CD4-positive, alpha-beta T cell treated with Interleukin-15 for 4 hours (primary cell): ENCODE data around the gene TFDP2.
"Not testable (repeated sequence)": the region's sequence is repeated elsewhere in the genome, so short reads cannot be mapped to it uniquely, and the experiment has no call there.

ENCODE experiments used
- DNase-seq: peaks from one replicate; pipeline ENCODE4 v3.0.0-alpha.2; 2020; ENCODE audit warnings: low spot score

Gene TFDP2

DNA sequence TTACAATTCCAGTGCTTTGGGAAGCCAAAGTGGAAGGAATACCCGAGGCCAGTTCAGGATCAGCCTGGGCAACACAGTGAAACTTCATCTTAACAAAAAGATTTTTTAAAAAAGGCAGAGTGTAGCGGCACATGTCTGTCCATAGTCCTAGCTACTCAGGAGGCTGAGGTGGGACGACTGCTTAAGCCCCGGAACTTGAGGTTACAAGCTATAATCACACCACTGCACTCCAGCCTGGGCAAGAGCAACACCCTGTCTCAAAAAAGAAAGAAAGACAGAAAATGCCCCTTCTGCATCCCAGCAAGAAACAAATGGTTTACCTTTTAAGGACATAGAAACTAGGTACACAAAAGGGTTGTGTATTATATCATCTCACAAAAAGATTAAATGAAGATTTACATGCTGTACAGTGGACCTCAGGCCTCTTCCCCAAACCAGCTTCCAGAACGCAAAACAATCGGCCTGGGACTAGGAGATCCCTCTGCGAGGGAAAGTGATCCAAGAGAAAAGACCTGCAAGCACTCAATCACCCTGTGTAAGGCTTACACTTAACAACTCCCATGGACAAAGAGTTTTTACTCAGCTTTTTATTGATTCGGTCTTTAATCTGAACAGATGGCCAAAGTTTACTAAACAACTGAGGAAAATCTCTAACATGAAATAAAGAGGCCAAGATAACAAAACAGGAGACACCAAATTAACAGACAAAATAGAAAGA is 21.2 kb downstream of the TFDP2 start:
- DNase-seq: no peak

DNA sequence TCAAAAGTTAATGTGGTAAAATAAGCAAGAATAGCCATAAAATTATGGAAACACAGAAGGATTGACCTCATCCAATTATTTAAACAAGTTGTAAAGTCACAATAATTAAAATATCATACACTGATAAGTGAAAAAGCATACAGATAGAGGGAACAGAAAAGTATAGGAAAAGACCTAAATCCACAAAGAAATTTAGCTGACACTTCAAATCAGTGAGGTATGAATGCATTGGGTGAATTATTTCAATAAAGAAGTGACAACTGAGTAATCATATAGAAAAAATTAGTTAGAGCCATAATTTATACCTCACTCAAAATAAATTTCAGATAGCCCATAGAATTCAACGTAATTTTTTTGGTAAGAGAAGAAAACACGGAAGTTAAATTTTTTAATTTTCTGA is 25.1 kb downstream of the TFDP2 start:
- DNase-seq: no peak

DNA sequence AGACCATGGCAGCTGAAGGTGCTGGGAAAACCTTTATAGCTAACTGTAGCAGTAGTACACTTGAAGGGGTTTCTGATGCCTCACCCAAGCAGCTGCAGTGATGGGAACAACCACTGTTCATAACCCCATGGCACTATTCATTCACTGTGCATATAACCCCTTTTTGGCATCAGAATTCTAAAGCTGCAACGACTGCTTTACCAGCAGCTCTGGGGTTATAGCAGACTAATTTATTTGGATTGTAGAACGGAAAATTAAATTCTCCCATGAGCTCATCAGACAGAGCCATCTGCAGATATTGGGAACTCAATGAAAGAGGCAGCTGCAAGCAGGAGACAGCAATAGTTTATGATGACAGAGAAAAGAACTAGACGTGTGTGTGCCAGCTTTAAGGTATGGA is 28.6 kb downstream of the TFDP2 start:
- no peak for DNase-seq

DNA sequence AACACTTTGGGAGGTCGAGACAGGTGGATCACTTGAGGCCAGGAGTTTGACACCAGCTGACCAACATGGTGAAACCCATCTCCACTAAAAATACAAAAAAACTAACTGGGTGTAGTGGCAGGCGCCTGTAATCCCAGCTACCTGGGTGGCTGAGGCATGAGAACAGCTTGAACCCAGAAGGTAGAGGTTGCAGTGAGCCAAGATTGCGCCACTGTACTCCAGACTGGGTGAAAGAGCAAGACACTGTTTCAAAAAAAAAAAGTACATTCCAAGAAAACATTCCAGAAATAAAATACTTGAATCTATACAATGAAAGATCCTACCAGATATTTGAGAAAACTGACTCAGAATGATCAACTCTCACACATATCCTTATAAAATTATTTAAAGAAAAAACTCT is 30.4 kb downstream of the TFDP2 start:
- no peak for DNase-seq

DNA sequence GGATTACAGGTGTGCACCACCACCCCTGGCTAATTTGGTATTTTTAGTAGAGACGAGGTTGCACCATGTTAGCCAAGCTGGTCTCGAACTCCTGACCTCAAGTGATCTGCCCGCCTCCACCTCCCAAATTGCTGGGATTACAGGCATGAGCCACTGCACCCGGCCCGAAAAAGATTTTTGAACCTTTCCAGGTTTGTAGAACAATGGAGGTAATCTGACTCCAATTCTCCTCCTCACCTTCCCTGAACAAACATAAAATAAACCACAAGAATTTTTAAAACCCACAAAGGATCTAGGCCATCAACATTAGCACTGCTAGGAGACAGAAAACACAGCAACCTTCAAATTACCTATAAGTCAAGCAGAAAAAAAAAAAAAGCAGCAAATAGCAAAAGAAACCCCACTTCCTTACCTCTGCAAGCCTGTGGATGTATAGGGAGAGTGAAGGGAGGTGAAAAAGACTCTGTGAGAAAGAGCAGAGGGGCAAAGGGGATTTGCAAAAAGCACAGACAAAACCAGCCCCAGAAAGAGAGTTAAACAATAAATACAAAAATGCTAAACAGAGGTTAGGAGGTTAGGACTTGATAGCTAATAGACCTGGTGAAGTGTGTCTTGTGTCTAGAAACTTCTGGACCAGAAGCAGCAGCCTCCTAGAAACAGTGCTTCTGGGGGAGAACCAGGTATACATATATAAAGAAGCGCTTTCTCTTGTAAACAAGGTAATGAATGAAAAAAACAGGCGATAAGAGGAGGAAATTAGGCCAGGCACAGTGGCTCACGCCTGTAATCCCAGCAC is 32.1 kb downstream of the TFDP2 start:
- no peak for DNase-seq

DNA sequence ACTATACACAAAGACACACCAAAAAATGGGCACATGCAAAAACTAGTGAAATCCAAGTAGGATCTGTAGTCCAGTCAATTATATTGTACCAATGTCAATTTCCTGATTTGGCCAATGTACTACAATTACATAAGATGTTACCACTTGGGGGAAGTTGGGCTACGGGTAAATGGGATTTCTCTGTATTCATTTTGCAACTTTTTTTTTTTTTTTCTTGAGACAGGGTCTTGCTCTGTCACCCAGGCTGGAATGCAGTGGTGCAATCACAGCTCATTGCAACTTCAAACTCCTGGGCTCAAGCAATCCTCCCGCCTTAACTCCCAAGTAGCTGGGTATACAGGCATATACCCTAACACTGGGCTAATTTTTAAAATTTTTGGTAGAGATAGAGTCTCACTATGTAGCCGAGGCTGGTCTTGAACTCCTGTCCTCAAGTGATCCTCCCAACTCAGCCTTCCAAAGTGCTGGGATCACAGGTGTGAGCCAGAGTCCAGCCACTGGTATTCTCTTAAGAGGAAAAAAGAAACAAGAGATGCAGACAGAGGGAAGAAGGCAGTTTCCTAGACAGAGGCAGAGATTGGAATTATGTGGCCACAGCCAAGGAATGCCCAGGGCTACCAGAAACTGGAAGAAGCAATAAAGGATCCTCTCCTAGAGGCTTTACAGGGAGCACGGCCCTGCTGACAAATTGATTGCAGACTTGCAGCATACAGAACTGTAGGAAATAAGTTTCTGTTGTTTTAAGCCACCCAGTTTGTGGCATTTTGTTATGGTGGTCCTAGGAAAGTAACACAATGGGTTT is 33.3 kb downstream of the TFDP2 start:
- DNase-seq: no peak

DNA sequence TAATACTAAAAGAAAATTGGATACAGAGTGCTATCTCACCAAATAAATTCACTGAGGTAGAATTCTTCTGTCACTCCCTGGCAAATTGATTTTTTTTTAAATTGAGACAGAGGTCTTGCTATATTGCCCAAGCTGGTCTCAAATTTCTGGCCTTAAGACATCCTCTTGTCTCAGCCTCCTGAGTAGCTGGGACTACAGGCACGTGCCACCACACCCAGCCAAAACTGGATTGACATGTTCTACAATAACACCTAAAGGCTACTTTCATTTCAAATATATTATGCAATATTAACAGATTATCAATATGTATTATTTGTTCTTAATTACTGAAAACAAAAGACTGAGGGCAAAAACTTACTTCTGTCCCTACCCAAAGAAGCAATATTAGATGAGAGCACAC is 36.7 kb downstream of the TFDP2 start:
- DNase-seq: no peak

DNA sequence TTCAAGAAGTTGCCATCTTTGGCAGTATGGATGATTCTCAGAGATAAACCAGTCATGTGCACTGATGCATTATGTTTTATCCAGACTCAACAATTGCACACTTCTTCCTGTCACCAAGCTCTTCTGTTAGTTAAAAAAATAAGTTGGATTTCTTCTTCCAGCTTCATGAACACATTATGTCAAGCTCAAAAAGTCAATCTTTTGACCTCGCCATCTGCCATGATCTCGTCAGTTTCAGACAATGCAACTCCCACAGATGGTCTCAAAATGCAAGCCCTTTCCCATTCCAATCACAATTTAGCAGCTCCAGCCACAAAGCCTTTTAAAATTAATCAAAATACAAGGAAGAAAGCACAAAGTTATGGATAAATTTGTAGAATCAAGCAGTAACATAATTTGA is 42.8 kb downstream of the TFDP2 start:
- no peak for DNase-seq

DNA sequence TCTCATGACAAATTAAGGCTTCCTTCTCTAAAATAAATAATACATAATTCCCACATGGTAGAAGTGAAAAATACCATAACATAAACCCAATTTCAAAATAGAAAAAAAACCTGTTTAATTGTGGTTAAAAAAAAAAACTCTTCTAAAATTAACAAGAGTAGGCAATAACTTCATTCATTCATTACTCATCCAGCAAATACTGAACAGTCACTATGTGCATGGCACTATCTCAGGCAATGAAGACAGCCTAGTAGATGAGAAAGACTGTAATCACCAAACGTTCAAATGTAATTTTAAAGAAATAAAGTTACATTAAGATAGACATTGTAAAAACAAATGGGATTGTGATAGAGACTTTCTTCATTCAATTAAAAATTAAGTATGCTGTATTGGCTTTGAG is 43.4 kb downstream of the TFDP2 start:
- DNase-seq: no peak

DNA sequence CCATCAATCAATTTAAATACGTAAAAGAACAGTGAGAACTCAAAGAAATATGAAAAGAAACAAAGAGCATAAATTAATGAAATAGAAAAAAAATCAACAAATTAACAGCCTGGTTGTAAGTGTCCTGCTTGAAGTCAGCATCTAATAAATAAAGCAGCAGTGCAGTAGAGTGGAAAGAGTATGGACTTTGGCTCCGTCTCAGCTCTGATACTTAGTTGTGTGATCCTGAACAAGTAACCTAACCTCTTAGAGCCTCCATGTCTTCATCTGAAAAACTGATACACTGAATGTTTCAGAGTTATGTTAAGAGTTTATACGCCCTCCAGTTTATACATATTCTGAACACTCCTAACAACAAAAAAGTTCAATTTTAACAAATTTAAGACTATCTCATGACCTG is 44.6 kb downstream of the TFDP2 start:
- no peak for DNase-seq

DNA sequence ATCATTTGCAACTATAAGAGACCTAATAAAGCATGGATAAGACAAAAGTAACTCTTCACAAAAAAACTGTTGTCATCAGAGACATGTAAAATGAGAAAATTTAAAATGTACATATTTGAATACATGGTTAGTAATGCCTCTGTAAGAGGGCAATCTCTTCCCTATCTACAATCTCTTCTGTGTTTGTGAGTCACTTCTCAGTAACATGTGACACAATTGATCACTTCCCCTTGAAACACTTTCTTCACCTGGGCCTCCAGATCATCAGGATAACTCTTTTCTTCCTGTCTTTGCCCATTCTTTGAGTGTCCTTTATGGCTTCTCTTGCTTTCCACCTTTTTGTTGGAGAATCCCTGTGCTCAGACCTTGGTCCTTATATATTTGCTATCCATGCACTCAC is 50.4 kb downstream of the TFDP2 start:
- no peak for DNase-seq

DNA sequence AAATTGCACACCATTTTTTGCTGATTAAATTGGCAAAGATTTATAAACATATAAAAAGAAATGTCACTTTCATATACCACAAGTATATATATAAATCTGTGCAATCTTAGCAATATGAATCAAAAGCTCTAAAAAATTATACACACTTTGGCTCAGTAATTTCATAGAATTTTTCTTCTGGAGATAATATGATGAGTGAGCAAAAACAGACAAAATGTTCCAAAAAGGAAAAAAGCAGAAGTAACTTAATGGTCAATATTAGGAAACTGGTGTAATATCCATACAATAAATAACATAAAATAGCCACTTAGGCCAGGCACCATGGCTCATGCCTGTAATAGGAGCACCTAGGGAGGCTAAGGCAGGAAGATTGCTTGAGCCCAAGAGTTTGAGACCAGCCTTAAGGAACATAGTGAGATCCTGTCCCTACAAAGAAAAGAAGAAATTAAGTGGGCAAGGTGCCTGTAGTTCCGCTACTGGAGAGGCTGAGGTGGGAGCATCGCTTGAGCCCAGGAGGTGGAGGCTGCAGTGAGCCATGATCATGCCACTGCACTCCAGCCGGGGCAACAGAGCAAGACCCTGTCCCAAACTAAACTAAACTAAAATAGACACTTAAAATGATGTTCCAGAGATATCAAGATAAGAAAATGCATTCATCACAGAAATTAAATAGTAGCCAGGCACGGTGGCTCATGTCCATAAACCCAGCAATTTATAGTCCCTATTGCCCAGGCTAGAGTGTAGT is 52.1 kb downstream of the TFDP2 start:
- no peak for DNase-seq

DNA sequence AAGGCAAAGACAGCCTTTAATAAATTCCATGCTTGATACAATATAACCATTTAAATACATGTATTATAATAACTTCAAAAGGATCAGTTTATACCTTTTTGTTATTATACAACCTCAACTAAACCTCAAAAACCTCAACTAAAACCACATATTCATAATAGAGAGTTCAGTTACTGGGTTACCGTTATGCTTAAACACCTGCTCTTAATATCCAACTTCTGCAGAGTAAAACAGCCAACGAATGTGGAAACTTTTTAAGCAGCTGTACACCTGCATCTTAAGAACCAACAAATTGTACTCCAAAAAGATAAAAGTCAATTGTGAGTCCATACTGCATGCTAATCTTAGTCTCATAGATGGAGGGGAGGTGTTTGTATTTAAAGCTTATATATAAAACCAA is 53.5 kb downstream of the TFDP2 start:
- no peak for DNase-seq

DNA sequence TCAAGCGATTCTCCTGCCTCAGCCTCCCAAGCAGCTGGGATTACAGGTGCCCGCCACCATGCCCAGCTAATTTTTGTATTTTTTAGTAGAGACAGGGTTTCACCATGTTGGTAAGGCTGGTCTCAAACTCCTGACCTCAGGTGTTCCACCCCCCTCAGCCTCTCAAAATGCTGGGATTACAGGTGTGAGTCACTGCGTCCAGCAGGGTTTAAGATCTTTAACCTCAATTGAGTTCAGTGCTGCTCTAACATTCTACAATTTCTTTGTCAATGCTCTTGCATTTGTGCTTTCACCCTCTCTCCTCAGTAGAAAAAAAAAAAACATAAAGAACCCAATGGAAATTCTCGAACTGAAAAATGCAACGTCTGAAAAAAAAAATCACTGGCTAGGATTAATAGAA is 60.4 kb downstream of the TFDP2 start:
- DNase-seq: not testable (repeated sequence)

DNA sequence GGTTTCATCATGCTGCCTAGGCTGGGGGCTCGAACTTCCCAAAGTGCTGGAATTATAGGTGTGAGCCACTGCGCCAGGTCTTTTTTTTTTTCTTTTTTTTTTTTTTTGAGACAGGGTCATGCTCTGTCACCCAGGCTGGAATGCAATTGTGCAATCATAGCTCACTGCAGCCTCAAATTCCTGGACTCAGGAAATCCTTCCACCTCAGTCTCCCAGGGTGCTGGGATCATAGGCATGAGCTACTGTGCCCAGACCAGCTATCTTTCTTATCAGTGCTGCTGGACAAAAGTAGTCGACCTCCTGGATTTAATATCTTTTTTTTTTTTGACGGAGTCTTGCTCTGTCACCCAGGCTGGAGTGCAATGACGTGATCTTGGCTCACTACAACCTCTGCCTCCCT is 60.8 kb downstream of the TFDP2 start:
- DNase-seq: no peak

DNA sequence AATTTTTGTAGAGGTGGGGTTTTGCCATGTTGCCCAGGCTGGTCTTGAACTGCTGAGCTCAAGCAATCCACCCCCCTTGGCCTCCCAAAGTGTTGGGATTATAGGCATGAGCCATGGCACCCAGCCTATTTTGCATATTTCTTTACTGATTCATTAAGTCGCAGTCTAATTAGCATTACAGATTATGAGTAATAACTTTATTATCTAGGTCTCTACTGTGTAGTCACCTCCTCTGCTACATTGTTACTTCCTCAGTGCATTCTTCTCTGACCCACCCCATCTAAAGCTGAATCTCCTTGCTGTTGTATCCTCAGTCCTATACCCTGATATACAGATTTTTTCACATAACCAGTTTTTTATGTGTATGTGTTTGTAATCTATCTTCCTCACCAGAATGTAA is 61.7 kb downstream of the TFDP2 start:
- DNase-seq: no peak

DNA sequence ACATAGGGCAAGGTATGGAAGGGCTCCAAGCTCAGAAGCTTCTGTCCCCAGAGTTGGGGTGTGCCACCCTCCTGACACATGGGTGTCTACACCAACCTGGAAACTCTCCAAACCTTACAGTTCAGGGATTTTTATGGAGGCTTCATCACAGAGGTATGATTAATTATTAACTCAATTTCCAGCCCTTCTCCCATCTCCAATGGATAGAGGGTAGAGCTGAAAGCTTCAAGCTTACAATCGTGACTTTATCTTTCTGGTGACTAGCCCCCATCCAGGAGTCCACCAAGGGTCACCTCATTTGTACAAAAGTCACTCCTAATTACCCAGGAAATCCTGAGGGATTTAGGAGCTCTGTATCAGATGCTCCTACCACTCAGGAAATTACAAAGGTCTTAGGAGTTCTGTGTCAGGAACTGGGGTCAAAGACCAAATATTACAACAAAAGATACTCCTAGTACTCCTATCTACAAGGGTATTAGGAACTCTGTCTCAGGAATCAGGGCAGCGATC is 62.7 kb downstream of the TFDP2 start:
- DNase-seq: no peak

DNA sequence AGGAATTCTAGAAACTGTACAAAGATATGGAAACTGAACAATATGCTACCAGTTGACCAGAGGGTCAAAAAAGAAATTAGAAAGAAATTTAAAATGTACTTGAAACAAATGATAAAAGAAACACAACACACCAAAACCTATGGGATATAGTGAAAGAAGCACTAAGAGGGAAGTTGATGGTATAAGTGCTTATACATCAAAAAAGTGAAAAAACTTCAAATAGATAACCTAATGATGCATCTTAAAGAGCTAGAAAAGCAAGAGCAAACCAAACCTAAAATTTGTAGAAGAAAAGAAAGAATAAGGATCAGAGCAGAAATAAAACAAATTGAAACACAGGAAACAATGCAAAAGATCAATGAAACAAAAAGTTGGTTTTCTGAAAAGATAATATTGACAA is 68.2 kb downstream of the TFDP2 start:
- DNase-seq: no peak

DNA sequence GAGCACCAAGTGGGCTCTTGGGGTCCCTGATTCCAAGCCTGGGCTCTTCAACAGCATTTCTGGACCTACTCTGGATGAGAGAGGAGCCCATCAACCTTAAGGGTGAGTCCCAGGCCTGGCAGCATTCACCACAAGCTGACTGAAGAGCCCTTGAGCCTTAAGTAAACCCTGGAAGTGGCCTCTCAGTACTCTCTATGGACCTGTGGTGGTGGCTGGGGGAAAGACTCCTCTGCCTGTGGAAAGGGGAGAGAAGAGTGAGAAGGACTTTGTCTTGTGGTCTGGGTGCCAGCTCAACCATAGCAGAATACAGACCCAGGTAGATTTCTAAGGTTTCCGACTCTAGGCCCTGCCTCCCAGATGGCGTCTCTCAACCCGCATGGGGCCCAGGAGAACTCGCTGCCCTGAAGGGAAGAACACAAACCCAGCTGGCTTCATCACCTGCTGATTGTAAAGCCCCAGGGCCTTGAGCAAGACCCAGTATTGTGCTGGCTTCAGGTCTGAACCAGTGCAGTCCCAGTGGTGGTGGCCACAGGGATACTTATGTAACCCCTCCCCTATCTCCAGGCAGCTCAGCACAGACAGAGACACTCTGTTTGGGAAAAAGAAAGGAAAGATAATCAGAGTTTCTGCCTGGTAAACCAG is 71.4 kb downstream of the TFDP2 start:
- DNase-seq: no peak

DNA sequence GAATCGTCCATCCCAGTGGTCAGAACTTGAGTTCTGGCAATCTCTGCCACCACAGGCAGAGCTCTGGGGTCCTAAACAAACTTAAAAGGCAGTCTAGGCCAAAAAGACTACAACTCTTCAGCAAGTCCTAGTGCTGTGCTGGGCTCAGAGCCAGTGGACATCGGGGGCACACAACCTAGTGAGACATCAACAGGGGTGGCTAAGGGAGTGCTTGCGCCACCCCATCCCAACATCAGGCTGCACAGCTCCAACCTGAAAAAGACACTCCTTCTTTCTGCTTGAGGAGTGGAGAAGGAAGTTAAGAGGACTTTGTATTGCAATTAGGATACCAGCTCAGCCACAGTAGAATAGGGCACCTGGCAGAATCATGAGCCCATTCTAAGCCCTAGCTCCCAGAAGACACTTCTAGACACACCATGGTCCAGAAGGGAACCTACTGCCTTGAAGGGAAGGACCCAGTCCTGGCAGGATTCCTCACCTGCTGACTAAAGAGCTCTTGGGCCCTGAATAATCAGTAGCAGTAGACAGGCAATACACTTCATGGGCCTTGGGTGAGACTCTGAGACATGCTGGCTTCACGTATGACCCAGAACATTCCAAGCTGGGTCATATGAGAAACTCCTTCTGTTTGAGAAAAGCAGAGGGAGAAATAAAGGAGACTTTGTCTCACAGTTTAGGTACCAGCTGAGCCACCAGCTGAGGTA is 72.0 kb downstream of the TFDP2 start:
- DNase-seq: no peak

DNA sequence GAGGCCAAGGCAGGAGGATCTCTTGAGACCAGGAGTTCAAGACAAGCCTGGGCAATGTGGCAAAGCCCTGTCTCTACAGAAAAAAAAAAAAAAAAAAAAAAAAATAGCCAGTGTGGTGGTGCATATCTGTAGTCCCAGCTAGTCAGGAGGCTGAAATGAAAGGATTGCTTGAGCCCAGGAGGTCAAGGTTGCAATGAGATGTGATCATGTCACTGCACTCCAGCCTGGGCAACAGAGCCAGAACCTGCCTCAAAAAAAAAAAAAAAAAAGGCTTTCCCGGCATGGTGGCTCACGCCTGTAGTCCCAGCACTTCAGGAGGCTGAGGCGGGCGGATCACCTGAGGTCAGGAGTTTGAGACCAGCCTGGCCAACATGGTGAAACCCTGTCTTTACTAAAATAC is 73.7 kb downstream of the TFDP2 start:
- DNase-seq: not testable (repeated sequence)
